SK-N-SH (cell line): ENCODE data around the gene SOBP. TPM values are rescaled to one million over a fixed set of nuclear protein-coding genes. Genes with fewer than 3 reads are reported as not detected.

ENCODE experiments used
- CHD2 ChIP-seq: fragments of 150-350 bp; IDR thresholded peaks from 2 replicates; pipeline ENCODE4 v1.6.1; 2018; ENCODE audit warnings: low read length; ENCODE audit not compliant: partially characterized antibody
- CTCF ChIP-seq: fragments of 200-600 bp; sonication (generic); IDR thresholded peaks from 2 replicates; pipeline ENCODE4 v1.6.1; 2017; ENCODE audit warnings: antibody characterized with exemption, mild to moderate bottlenecking, moderate library complexity
- FOXM1 ChIP-seq: IDR thresholded peaks from 2 replicates; pipeline ENCODE4 v1.4.0; 2012; ENCODE audit warnings: low read depth, mild to moderate bottlenecking
- MAX ChIP-seq: IDR thresholded peaks from 2 replicates; pipeline ENCODE4 v1.4.0; 2012; ENCODE audit warnings: low read depth
- RCOR1 ChIP-seq: fragments of 150-350 bp; IDR thresholded peaks from 2 replicates; pipeline ENCODE4 v1.6.1; 2017; ENCODE audit warnings: antibody characterized with exemption, low read length
- REST ChIP-seq: IDR thresholded peaks from 2 replicates; pipeline ENCODE4 v1.6.1; 2012; ENCODE audit warnings: mild to moderate bottlenecking, low read depth, low read length, moderate library complexity
- RXRA ChIP-seq: IDR thresholded peaks from 2 replicates; pipeline ENCODE4 v1.4.0; 2012; ENCODE audit warnings: low read depth, mild to moderate bottlenecking, borderline replicate concordance
- SMC3 ChIP-seq: IDR thresholded peaks from 2 replicates; pipeline ENCODE4 v1.6.1; 2012; ENCODE audit warnings: low read depth, low read length, improper control_type of control experiment
- TEAD4 ChIP-seq: IDR thresholded peaks from 2 replicates; pipeline ENCODE4 v1.4.0; 2012; ENCODE audit warnings: mild to moderate bottlenecking, borderline replicate concordance; ENCODE audit not compliant: insufficient read depth
- USF1 ChIP-seq: IDR thresholded peaks from 2 replicates; pipeline ENCODE4 v1.4.0; 2012; ENCODE audit warnings: low read depth, borderline replicate concordance
- ZBTB33 ChIP-seq: IDR thresholded peaks from 2 replicates; pipeline ENCODE4 v1.4.0; 2012; ENCODE audit warnings: low read depth, borderline replicate concordance
- polyA plus RNA-seq, 3 experiments: library from polyadenylated mRNA; depleted of rRNA; stranded (reverse); fragments of >200 nt; gene quantifications; 2 replicates each; pipeline ENCODE4 v1.2.3, GENCODE V29; 2012

The SOBP gene
- polyA plus RNA-seq, 1 of the 3 experiments (the other 2 are of a cell fraction), result 0.61 TPM

- TF ChIP-seq CTCF, result no peak
- TF ChIP-seq SMC3, result no peak
- no peak for TF ChIP-seq RXRA
- no peak for TF ChIP-seq TEAD4
- no peak for TF ChIP-seq USF1
- TF ChIP-seq RCOR1, result no peak
- no peak for TF ChIP-seq ZBTB33
- no peak for TF ChIP-seq CHD2
- TF ChIP-seq REST, result no peak
- no peak for TF ChIP-seq MAX
- TF ChIP-seq FOXM1, result no peak
Observed at GRCh38 chr6:107642095-107642860, 152.4 kb downstream of the SOBP start (continued).
